Measurements from ENCODE around the gene LMX1B. TPM values are rescaled to one million over a fixed set of nuclear protein-coding genes. Genes with fewer than 3 reads are reported as not detected.

The LMX1B gene
- total RNA-seq, 1 experiment from 2014 or later = 2.6 TPM

DNA sequence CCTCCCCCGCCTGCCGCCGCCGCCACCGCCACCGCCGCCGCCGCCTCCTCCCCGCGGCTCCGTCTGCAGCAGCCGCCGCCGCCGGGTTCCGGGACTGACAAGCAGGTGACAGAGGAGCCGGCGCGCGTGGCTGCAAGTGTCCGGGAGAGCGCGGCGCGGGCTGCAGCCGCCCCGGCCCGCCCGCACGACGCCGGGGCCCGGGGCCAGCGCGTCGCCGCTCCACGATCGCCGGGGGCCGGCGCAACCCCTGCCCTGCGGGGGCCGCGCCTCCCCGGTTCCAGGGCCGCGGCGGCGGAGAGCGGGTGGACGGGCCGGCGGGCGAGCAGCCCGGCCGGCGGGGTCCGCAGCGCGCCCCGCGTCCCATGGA is 343 bp downstream of the LMX1B start:
- Histone ChIP-seq H3K4me3 (ENCODE audit: low read depth in 2 of 2, low read length in 2 of 2) (peak overlapping the region in 1 of 2 experiments; percentile 27; a peak in 2 of 4 replicates), H3K9me3 (ENCODE audit: control insufficient read depth, insufficient read depth, low read depth, low read length) (no peaks in the 10 kb centered on the region), H3K27ac (ENCODE audit: low read length) (no peak overlapping the region), H3K36me3 (ENCODE audit: control insufficient read depth, insufficient read depth, low read length) (no peaks in the 10 kb centered on the region), H3K4me1 (ENCODE audit: control insufficient read depth, insufficient read depth, low read length) (no peaks in the 10 kb centered on the region), H3K27me3 (ENCODE audit: control insufficient read depth, insufficient read depth, low read length) (no peaks in the 10 kb centered on the region)
- BruUV-seq (replicated peaks) = no TSS peak
- ChIA-PET CTCF (interaction anchor here (0.5 kb wide), 1 partner anchor 65 kb away, joined by 3 read pairs; no protein-coding TSS in a partner anchor), POLR2A (no interaction called here)
- in situ Hi-C loops (cut with HindIII; ENCODE audit: low pct_unique_long_range_greater_than_20kb, low sequenced_read_pairs) (no loop called here), intact Hi-C loops (cut with micrococcal nuclease; ENCODE audit: unreplicated experiment) (no loop called here)
- ATAC-seq (peak; percentile 23), DNase-seq (ENCODE audit: low read depth, low spot score) (no peak)
- TF ChIP-seq CTCF (IDR thresholded peaks at IDR 0.05) = no peak
- TF ChIP-seq SIN3A (IDR thresholded peaks at IDR 0.05; ENCODE audit: borderline replicate concordance, insufficient read depth, low read depth, low read length) = no peak

DNA sequence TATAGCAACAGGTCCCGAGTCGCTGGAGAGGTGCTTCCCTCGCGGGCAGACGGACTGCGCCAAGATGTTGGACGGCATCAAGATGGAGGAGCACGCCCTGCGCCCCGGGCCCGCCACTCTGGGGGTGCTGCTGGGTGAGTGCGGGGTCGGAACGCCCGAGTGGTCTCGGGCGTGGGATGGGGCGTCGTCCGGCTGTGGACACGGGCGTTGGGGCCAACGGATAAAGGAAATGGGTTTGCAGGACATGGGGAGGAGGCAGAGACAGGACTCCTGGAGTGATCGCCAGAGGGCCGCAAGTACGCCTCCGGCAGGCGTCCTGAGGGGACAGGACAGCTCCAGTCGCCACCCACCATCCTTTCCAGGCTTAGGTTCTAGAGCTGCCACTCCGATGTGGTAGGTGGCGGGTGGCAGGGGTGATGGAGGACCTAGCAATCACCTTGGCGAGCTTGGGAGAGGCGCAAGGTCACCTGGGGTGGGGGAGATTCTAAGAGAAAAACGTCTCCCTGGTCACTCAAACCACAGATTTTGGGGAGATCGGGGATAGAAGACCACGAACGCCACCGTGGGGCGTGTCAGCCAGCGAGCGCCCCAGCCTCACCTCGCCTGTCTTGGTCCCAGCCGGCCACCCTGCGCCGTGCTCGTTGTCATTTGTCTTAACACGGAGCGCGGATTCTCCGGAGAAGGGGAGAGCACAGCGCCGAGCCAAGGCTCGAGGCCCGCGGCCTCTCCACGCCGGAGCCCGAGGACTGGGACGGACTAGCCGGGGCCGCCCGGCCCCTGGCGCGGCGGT is 922 bp downstream of the LMX1B start:
- H3K9me3 ChIP-seq (ENCODE audit: control insufficient read depth, insufficient read depth, low read depth, low read length) = no peaks in the 10 kb centered on the region
- H3K36me3 ChIP-seq (ENCODE audit: control insufficient read depth, insufficient read depth, low read length) = no peaks in the 10 kb centered on the region
- ATAC-seq = no peak
- POLR2A ChIA-PET = no interaction called here
- intact Hi-C loops (cut with micrococcal nuclease; ENCODE audit: unreplicated experiment) (no loop called here), in situ Hi-C loops (cut with HindIII; ENCODE audit: low pct_unique_long_range_greater_than_20kb, low sequenced_read_pairs) (no loop called here)
- no peak for DNase-seq (ENCODE audit: low read depth, low spot score)
- H3K4me1 ChIP-seq (ENCODE audit: control insufficient read depth, insufficient read depth, low read length) = no peaks in the 10 kb centered on the region
- TF ChIP-seq SIN3A (IDR thresholded peaks at IDR 0.05; ENCODE audit: borderline replicate concordance, insufficient read depth, low read depth, low read length) (no peak), REST (IDR thresholded peaks at IDR 0.05; ENCODE audit: insufficient read depth in 1 of 2, low read depth in 2 of 2, low read length in 1 of 2) (no peak), POLR2AphosphoS5 (IDR thresholded peaks at IDR 0.05; ENCODE audit: low read depth, low read length) (no peak), TCF7L2 (IDR thresholded peaks at IDR 0.05; ENCODE audit: low read depth, low read length) (no peak), CTCF (IDR thresholded peaks at IDR 0.05) (no peak)
- H3K4me3 ChIP-seq (ENCODE audit: low read depth in 2 of 2, low read length in 2 of 2) = peak overlapping the region; percentile 24 to 27; a peak in 2 of 4 replicates
- CTCF ChIA-PET = interaction anchor here (0.5 kb wide), 1 partner anchor 64 kb away, joined by 3 read pairs; no protein-coding TSS in a partner anchor
- no peak overlapping the region for H3K27ac ChIP-seq (ENCODE audit: low read length)
- H3K27me3 ChIP-seq (ENCODE audit: control insufficient read depth, insufficient read depth, low read length) = no peaks in the 10 kb centered on the region
- no TSS peak for BruUV-seq (replicated peaks)
